HCEC 1CT (cell line): Measurements from ENCODE around the gene MFNG.
"Not testable (repeated sequence)": the region's sequence is repeated elsewhere in the genome, so short reads cannot be mapped to it uniquely, and the experiment has no call there.

ENCODE experiments used
- DNase-seq: peaks from one replicate; pipeline ENCODE4 v3.0.0-alpha.2; 2017

Gene MFNG, protein sequence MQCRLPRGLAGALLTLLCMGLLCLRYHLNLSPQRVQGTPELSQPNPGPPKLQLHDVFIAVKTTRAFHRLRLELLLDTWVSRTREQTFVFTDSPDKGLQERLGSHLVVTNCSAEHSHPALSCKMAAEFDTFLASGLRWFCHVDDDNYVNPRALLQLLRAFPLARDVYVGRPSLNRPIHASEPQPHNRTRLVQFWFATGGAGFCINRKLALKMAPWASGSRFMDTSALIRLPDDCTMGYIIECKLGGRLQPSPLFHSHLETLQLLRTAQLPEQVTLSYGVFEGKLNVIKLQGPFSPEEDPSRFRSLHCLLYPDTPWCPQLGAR

DNA sequence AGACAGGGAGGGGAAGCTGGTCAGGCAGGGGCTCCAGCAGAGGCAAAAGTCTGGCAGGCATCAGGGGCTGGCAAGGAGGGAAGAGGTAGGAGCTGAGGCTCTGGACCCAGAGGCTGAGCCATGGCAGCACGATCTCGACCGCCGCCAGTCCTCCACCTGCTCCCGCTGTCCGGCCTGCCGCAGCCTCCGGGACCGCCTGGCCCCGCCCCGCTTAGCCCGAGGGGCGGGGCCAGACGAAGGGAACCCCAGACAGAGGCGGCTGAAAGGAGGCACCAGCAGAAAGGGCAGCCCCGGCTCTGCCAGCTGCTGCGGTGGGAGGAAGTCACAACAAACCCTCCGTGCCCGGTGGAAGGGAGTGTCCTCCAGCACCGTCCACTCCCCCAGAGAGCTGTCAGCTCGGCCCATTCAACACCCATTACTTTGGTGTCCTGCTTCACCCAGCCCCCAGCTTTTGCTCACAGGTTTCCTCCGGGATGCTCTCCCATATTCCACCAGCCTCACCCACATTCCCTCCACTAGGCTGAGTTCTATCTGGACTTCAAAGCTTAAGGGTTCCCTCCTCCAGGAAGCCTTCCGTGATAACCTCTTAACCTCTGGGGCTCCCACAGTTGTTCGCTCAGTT, at the start of gene MFNG:
Gene MFNG, minus strand, starts transcription at position 161 of the 622 bp plus-strand sequence. CDS start 207 bp downstream, outside the sequence.
- DNase-seq, result peak; percentile 34

DNA sequence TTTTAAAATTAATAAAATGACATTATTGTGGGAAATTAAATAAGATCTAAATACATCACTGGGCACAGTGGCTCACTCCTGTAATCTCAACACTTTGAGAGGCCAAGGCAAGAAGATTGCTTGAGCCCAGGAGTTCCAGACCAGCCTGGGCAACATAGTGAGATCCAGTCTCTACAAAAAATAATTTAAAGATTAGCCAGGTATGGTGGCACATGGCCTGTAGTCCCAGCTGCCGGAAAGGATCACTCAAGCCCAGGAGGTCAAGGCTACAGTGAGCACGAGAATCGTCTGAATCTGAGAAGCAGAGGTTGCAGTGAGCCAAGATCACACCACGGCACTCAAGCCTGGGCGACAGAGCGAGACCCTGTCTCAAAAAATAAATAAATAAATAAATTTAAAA, 49.0 kb upstream of the MFNG start:
- DNase-seq, result no peak

DNA sequence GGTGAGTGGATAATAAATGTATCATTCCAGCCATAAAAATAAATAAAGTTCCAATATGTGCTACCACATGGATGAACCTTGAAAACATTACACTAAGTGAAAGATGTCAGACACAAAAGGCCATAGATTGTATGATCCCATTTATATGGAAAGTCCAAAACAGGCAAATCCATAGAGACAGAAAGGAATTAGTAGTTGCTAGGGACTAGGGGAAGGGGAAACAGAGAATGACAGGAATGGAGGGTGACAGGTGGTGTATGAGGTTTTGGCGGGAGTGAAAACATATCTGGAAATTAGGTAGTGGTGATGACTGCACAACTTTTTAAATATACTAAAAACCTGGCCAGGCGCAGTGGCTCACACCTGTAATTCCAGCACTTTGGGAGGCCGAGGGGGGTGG, 48.3 kb upstream of the MFNG start:
- DNase-seq, result no peak

DNA sequence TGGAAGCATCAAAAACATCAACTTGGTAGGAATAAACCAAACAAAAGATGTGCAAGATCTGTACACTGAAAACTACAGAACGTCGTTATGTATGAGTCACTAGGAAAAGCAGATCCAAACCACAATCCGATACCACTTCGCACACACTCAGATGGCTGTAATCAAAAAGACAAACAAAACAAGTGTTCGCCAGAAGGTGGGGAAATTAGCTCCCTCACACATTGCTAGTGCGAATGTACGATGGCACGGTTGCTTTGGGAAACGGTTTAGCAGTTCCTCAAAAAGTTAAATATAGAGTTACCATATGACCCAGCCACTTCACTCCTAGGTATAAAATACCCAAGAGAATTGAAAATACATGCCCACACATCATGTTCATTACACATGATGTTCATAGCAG, 47.8 kb upstream of the MFNG start:
- peak; percentile 86 for DNase-seq

DNA sequence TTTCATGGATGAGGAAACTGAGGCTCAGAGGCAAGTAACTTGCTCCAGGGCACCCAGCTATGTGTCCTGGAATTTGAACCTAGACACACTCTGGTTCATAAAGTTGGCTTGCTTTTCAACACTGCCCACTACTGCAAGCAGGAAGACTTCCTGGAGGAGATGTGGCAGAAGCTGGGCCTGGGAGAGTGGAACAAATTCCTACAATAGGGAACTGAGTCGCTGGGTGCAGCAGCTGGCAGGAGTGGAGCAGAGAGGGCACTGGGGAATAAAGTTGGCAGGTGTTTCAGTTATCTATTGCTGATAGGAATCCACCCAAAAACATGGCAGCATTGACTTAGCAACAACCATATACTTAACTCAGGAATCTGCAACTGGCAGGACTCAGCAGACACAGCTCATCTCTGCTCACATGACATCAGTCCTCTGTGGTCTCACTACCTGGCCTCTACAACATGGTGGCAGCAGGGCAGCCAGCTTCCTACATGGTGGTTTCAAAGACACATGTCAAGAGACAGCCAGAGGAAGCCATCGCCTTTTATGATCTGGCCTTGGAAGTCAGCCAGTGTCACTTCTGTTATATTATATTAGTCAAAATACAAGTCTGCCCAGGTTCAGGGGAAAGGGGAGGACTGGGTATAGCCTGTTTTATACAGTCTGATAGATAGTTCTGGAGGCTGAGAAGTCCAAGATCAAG, 43.6 kb upstream of the MFNG start:
- DNase-seq, result no peak

DNA sequence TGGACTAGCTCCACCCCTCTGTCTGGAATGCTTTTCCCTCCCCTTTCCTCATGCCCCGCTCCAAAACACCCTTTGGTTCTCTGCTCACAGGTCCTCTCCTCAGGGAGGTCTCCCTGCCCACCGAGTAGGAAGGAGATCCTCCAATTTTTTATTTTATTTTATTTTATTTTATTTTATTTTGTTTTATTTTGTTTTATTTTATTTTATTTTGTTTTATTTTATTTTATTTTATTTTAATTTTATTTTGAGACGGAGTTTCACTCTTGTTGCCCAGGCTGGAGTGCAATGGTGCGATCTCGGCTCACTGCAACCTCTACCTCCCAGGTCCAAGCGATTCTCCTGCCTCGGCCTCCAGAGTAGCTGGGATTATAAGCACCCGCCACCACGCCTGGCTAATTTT, 41.8 kb upstream of the MFNG start:
- DNase-seq, result not testable (repeated sequence)

DNA sequence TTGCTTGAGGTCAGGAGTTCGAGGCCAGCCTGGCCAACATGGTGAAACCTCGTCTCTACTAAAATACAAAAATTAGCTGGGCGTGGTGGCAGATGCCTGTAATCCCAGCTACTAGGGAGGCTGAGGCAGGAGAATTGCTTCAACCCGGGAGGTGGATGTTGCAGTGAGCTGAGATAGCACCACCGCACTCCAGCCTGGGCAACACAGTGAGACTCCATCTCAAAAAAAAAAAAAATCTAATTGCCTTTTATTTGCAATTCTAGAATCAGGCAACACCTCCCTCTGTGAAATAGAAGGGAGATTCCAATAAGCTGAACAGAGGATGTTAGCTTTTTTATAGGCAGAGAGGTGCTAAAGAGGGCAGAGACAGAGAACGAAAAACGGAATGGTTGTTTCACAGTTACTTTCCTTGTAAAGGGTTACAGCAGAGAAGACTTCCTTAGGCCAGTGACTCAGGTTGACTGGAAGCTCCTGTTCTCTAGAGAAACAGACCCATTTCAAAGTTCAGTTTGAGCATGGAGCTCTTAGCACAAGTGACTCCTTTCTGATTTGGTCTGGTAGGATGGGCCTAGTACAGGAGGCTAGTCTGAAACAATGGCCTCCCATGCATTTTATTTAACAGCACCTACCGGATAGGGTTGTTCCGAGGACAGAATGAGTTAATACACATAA, 41.0 kb upstream of the MFNG start:
- not testable (repeated sequence) for DNase-seq

DNA sequence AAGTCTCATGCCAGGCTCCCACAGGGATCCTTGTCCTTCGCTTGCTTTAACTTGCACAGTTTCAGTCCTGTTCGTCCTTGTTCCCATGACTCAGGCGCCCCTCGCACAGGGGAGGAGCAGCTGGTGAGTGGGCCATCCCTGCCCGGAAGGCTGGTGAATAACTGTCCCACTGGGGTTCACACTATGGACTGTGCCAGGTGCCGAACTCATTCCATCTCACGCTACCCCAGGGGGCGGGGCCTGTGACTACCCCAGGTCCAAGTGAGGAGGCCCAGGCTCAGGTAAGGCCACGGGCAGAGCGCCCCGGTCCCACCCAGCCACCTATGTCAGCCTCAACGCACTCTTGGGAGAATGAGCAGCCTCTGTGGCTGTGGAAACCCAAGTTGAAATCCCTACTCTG, 40.2 kb upstream of the MFNG start:
- no peak for DNase-seq

DNA sequence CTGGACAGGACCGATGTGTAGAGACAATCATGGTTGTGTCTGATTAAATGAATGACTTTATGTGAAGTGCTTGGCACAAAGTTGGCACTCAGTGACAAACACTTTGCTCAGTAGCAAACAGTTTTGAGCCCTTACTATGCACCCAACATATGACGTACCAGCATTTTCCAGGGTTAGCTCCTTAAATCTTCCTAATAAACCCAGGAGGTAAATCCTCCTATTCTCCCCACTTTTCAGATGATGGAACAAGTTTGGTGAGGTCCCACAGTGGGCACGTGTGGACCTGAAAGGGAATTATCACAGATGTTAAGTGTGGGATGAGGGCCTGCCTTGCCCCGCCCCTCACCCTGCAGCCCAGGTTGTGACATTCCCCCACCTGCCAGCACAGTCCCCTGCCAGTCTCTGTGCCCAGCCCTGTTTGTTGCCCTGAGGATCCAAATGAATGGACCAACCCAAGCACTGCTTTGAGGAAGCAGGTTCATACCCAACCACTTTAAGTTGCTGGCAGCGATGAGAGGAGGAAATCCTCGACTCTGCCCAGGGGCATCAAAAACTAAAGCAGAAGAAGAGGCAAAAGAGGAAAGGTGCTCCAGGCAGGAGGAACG, 39.7 kb upstream of the MFNG start:
- no peak for DNase-seq

DNA sequence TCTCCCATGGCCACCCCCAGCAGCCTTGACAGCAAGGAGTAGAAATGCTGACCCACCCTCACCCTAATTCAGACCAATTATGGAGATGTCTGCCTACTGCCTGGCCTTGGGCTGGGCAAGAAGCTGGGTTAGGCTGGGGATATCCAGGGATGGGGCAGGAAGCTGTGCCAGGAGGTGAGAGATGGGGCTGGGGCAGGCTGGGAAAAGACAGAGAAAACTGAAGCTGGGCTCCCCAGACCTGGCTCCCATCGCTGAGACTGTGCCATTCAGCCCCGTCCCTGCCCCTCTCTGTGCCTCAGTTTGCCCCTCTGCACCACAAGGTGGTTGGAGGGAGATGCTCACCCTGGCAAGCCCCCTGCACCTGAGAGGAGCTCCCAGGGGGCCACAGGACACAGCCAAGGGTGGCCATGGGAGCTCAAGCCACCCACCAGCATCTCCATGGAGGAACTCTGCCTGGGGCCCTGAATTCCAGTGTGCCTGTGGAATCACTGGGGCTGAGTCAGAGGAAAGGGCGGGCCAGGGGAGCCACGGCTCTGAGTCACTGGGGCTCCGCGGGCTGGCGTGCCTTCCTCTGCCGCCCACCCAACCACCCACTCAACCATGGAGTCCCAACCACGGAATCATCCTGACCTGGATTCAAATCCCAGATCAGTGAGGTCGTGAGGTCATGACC, 39.0 kb upstream of the MFNG start:
- DNase-seq, result peak; percentile 83

DNA sequence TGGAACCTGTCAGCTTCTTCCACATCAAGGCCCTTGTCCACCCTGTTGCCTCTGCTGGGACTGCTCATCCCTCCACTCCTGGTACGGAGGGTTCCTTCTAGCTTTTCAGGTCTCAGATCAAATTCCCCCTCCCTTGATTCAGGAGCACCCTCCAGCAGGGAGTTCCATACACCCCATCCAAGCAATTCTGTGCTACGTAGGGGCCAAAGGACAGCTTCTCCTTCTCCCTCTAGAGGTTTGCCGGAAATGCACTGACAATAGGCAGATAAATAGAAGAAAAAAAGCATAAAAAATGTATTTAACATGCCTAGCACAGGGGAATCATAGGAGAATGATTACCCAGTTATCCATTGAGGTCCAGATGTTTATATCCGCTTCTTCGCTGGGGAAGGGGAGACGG, 36.3 kb upstream of the MFNG start:
- no peak for DNase-seq

DNA sequence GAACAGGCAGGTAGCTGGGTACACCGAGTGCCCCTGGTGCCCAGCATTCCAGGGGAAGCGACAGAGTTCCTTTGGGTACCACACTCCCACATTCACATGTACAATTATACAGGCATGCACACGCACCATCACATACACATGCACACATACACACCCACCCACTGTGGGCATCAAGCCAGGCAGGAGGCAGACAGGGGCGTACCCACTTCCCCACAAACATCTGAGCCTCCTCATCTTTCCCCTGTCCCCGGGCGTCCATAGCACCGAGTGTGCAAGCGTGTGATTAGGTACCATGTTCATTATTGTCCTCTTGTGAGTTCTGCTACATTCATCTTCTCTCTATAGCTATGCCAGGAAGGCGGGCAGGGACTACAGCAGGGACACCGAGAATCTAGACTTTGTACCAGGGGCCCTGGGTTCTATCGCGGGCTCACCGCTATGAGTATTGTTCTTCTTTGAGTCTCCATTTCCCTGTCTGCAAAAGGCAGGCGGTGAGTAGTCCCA, 35.1 kb upstream of the MFNG start:
- DNase-seq, result no peak

DNA sequence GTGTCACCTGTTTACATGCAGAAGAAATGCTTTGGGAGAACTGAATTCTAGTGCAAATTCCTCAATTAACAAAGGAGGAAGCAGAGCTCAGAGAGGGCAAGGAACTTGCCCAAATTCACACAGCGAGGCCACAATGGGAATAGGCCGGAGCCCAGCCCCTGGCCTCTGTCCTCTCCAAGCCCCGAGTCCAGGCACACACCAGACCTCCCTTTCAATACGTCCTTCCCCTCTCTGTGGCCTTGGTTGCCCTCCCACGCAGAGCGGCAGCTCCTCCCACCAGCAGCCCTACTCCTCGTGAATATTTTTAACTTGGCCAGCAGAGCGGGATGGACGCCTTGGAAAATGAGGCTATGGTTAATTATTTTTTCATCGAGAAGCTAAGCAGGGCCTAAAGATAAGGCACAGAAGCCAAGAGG, 34.6 kb upstream of the MFNG start:
- DNase-seq, result no peak

DNA sequence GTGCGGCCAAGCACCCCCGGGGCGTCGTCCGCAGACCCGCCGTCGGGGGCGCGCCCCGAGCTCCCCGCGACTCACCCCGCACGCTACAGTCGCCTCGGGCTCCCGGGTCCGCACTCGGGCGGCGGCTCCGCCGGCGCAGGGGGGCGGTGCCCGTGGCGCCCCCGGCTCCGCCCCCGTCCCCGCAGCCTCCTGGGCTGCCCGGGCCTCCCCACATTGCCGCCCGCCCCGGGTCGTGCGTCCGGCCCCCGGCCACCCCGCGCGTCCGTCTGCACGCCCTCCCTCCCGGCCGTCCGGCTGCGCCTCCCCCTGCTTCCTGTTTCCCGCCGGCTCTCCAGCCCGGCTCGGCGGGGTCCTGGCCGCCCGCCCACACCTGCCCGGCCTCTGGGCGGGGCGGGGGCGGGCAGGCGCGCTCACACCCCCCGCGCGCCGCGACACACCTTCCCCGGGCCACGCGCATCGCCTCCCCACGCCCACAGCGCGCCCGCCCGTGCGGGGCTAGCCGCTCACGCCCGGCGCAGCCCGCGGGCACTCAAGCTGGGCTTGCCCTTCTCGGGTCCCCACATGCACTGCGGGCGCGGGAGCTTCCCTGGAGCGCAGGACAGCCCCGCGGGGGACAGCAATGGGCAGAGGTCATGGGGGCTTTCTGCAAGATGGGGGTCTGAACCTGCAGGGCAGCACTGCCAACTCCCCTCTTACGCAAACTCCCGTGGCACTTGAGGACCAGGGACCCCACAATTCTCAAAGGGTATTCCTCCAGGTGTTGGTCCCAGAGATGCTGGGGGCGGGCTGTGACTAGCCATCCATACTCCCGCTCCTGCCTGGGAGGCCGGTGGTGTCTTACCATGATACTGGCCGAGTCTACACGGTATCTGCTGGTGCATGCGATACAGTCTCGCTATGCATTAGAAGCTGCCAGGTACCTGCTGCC, 33.3 kb upstream of the MFNG start, which contains the start of gene CARD10:
Gene CARD10, minus strand, starts transcription at position 148 of the 928 bp plus-strand sequence. CDS start 215 bp downstream, outside the sequence.
- no peak for DNase-seq

DNA sequence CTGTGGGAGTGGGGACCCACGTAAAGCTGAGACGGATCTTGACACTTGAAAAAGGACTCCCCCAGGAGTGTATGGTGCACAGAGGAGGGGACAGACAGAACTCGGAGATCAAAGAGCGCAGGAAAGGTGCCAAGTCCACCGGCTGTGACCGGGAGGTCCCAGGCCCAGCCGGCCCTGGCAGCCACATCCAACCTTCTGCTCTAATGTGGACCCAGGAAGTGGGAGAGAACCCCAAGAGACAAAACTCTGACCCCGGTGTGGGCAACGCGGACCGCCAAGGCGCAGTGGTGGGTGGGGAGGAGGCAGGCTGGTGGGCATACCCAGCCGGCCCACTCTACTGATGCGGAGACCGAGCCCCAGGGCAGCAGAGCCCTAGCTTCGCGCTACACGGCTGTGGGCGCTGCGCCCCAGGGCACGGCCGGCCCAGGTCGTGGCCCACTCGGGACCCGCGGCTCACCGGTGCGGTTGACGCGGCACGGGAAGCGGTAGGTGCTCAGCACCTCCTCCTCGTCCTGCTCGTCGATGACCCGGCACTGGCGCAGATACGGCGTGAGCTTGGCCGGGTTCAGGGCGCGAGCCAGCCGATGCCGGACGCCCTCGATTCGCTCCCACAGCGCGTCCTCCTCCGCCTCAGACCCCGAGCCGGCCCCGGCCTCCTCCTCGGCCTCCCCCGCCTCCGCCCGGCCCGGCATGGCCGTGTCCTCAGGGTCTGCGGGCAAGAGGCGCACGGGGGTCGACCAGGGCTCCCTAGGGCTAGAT, 32.5 kb upstream of the MFNG start:
- no peak for DNase-seq

DNA sequence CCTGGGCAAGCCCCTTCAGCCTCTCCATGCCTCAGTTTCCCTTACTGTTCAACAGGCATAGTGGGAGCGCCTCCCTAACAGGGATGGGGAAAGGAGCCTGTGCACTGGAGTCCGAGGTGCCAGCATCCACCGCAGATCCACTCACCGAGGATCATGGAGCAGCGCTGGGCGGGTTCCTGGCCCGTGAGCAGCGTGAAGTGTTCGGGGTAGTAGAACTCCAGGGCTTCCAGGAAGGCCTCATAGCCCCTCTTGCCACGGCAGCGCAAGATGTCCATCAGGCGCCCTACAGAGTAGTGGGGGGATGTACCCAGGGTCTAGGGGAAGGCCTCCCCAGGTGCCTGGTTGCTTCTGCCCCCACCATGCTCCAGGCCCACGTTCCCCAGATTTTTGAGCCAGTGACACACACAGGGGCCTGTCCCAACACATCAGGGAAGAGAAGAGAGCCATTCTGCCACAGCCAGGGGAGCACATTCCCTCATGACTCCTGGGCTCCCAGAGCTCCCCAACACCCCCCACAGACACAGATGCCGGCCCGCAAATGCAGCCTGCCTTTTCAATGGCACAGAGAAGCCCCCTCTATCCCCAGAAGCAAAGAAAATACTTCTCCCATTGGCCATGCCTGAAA, 31.8 kb upstream of the MFNG start:
- DNase-seq, result no peak

DNA sequence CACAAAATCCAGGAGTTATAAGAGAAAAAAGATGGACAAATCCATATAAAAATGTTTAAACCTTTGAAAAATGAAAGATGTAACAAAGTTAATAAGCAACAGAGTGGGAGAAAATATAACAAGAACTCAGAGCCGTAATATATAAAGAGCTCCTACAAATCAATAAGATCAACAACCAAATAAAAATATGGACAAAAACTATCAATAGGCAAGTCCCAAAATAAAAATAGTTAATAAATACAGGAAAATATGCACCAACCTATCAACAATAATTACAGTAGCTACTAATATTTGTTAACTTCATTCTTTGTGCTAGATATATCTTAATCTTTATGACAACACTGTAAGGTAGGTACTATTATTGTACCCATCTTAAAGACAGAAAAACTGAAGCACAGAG, 30.3 kb upstream of the MFNG start:
- DNase-seq, result no peak

DNA sequence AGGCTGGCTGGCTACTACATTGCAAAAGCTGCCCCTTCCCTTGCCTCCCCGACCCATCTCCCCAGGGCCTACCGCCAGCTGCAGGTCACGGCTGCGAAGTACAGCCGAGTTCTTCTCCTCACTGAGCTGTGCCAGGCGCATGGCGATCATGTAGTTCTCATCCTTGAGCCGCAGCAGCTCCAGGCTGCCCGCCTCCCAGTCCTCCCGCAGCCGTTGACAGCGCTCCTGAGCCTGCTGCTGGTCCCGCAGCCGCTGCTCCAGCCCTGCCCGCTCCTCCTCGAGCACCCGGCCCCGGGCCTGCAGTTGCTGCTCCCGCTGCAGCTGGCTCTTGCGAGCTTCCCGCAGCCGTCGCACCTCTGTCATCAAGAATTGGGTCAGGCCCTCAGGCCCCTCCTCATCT, 29.7 kb upstream of the MFNG start:
- no peak for DNase-seq

DNA sequence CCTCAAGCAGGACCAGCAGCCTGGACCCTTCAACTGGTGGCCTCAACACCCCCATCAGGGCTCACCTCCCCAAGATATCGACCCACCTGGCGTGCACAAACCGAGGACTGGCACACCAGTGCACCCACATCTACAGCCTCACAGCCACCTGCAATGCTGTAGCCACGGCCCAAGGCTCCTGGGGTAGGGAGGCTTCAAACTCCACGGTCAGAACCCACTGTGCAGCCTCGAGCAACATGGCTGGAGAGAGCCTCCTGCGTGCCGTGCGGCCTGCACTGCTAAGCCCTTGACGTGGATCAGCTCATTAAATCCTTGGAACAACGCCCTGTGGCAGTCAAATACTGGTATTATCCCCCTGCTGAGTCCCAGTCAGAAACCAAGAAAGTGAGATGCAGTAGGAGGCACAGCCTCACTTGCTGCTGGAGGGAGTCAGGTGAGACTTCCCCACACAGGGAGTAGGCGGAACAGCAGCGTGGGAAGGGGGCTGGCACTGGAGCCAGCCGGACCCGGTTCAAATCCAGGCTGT, 28.4 kb upstream of the MFNG start:
- no peak for DNase-seq
